HL-60 (cell line): ENCODE data around the gene CNIH3.

Experiments used
- CTCF ChIP-seq: IDR thresholded peaks from one replicate; pipeline ENCODE4 v1.5.1; 2011; ENCODE audit warnings: low read length, control low read depth, inconsistent platforms; ENCODE audit not compliant: insufficient read depth
- GABPA ChIP-seq: IDR thresholded peaks from 2 replicates; pipeline ENCODE4 v1.6.1; 2012; ENCODE audit warnings: low read depth
- POLR2AphosphoS5 ChIP-seq: IDR thresholded peaks from 2 replicates; pipeline ENCODE4 v1.6.1; 2012; ENCODE audit warnings: low read depth
- REST ChIP-seq: IDR thresholded peaks from 2 replicates; pipeline ENCODE4 v1.6.1; 2012; ENCODE audit warnings: low read depth; ENCODE audit not compliant: insufficient replicate concordance
- SPI1 ChIP-seq: IDR thresholded peaks from 2 replicates; pipeline ENCODE4 v1.6.1; 2012; ENCODE audit warnings: low read depth, mild to moderate bottlenecking, borderline replicate concordance

- TF ChIP-seq CTCF = no peak
- TF ChIP-seq POLR2AphosphoS5 = no peak
- TF ChIP-seq REST = no peak
- TF ChIP-seq GABPA = no peak
- TF ChIP-seq SPI1 = no peak
These were observed 88.1 kb downstream of the CNIH3 start for GRCh38 chr1:224704107-224704735.
